OCI-M1 (cell line): ENCODE results near the gene TBC1D9.

Source experiments
- DNase-seq: peaks from one replicate; lab custom pipeline; 2025; lab: John Stamatoyannopoulos, UW

TBC1D9 gene

DNA sequence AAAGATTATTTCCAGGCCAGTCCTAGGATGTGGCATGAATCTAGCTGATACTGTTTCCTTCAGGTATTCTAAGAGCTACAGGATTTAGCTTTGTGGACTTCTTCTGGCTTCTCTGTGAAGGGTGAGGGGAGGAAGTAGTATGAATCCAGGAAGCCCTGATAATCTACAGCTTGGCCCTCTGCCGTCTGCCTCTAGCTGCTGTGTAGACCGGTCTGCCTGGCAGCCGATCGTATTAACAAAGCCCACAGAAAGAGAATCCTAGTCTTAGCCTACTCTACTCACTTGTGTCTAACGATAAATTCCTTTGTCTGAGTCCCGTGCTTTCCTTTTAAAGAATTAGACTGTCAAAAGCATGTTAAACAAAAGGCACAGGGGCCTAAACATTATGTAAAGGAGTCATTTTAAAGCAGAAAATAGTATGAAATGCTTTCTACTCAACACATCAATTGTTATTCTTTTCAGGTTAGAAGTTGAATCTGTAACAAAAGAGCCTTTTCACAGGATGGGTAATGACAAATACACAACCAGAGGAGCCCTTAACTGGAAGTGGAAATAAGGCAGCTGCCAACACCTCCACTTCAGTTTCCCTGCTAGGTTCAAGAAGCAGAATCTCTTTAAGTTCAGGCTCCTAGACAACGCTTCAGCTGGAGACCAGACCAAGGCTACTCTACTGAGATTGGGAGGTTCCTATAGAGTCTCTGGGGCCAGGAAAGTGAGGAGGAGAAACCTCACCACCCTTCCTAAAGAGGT lies 138.5 kb downstream of the TBC1D9 start:
- no peak for DNase-seq

DNA sequence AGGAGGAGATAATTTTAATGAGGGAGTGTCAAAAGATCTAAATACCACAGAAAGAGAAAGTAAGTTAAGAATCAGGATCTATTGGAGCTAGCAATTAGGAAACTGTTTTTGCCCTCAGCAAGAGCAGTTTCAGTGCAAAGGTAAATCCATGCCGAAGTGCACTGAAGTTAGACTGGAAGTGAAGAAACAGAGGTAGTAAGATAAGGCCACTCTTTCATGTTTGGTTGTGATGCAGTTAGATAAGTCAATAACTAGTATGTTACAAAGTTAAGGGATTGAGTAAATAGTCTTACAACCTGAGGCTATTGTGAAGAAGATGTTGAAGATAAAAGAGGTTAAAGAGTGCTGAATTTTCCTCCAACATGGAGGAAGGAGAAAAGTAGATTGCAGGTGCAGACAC lies 140.7 kb downstream of the TBC1D9 start:
- DNase-seq = no peak

DNA sequence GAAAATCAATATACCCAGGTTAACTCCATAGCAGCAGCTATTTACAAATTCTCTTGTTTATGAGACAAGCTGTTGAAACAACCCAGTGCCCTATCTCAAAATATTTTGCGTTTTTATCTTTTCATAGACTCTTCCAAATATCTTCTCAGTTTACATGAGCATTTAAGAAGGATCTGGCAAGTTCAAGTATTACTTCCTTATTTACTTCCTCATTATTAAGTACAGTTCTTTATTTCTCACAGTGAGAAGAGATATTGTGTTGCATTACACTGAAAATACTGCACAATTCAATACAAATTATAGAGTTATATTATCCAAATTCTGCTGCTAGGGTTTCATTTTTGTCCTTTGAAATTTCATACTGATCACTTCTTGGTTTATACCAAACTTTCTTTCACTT lies 143.8 kb downstream of the TBC1D9 start:
- DNase-seq = no peak

DNA sequence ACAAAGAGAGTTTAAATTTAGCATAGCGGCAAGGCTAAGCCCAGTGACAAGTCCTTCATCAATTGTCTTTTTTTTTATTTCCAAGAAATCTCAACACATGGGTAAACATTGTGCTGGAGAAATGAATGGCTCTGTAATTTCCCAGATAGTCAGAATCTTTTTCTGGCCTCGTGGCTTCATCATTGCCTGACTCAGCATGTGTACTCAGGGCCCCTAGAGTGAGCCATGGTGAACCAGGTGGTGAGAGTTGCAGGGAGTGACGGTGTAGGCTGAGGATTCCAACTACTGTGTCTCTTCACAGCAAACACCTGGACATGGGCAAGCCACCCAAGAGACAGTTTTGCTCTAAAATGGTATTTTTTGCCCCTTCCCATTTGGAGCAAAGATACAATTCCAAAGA lies 144.3 kb downstream of the TBC1D9 start:
- DNase-seq = no peak

GRCh38 chr4:140609548-140610425 lies 146.4 kb downstream of the TBC1D9 start:
- DNase-seq = peak; percentile 86

DNA sequence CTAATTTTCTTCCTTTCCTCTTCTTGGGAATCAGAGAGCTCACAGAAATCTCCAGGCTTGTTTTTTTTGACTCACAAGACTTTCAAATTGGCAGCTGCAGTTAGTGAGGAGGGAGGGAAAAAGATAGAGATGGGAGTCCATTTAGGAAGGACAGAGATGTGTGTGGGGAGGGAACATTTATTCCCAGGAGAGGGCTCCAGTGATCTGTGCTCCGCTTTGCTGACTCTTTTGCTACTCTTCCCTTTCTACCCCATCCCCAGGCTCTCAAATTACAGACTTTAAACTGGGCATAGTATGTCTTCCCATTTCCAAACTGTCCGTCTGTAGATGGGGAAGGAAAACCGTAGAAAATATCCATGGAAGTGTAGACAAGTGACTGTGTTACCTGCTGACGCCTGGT lies 148.3 kb downstream of the TBC1D9 start:
- DNase-seq = no peak

DNA sequence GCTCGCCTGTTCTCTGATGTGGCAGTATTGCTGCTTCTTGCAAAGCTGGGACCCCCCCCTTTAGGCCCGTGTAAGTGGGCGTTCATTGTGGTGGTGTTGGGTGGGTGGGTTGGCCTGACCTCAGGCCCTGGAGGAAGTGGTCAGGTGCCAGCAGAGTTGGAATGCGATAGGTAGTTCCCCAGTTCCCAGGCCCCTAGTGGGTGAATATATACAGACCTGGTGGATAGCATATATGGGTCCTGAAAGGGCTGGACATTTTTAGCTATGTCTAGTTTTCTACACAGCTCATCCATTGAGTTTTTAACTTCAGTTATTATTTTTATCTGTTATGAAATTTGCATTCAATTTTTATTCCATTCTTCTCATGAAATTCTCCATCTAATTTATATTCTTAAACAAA lies 151.6 kb downstream of the TBC1D9 start:
- DNase-seq = no peak

DNA sequence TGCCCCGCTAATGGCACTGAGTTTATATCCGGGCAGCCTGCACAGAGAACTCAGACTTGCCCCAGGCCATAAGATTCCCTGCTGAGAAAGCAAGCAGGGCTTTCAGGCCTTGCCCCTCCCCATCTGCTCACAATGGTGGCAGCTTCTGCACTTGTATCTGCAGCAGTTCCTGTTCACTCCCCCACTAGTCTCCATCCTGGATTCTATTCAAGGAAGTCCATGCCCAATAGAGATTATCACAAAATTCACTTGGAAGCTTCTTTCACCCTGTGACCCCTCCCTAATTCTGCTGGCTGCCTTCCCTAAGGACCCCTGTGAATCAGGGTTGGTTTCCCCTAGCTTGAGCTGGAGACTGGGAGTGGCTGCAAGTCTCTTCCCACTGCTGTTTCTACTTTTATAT lies 152.9 kb downstream of the TBC1D9 start:
- no peak for DNase-seq

DNA sequence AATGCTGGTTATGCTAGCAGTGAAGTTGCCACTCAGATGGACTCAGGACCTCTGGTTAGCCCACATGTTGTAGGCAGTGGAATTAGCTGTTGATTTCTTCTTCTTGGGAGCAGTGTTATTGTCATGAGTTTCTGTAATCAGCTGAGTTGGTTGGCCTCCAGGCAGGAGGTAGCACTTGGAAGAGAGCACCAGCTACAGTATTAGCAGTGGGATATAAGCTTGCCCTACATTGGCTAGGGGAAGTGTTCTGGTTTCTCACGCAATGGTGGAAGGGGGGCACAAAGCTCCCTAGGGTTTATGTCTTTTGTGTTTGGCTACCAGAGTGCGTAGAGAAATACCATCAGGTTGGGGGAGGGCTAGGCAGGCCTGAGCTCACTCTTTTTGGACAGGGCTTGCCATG lies 153.5 kb downstream of the TBC1D9 start:
- DNase-seq = no peak

DNA sequence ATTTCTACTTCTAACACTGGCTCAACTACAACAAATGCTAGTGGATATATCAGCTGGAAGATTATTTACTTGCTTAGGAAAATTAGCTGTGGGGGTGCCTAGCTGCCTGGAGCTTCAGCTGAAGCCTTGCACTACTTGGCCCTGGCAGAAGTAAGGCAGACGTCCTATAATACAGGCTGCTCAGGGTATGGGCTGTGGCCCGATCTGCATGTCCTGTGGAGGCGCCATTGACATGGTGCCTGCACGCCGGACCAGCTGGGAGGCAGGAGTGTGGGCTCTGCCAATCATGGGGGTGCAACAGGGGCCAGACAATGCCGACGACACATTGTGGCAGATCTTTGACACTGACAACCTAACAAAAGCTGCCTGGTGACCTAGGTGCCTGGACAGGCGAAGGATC lies 155.8 kb downstream of the TBC1D9 start:
- DNase-seq = no peak

- DNase-seq = no peak
Measured at GRCh38 chr4:140595065-140595464, 161.1 kb downstream of the TBC1D9 start.

DNA sequence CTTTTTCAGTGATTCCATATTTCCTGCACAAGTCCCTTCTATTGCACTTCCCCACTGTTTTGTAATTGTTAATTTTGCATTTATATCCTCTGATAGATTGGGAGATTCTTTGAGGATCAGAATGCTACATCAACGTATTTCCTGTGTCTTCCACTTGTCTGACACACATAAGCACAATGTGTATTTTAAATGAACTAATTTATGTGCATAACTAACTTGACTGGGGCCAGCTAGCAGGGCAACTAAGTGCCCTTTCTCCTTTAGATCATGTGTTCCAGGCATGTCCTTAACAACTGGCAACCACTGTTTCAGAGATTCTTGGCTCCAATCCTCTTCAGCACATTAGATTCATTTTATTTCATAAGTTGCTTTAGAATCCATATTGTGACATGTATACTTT lies 171.7 kb downstream of the TBC1D9 start:
- no peak for DNase-seq

DNA sequence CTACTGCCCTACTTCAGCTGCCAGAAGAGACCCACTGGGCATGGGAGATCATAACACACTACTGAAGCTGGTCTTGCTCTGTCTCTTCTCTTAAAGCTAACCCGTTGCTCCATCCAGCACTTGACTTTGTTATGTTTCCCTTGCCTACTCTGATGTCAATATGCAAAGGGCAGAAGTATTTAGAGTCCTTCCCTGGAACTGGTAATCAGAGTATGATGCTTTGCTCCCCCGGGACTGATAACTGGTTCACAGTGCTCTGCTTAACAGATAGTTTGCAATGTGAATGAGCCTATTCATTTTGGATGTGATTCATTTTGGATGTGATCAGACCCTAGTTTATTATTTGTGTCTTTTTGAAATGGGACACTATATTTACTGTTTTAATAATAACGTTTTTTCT lies 175.1 kb downstream of the TBC1D9 start:
- DNase-seq = no peak

DNA sequence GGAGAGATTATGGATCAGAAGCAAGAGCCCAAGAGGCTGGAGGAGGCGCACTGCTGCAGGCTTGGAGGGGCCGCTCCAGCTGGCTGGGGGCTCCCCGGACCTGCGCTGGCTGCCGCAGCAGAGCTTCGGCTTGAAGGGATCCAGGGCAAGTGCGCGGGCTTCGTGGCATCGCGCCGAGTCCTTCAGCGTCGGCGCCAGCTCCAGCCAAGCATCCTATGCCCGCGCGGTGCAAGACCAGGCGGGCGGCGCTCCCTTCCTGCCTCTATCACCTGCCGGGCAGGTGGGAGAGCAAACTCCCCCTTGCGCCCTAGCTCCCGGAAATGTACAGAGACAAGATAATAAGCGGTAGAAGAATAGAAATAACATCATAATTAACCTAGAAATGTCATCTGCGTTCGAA lies 176.9 kb downstream of the TBC1D9 start:
- no peak for DNase-seq

DNA sequence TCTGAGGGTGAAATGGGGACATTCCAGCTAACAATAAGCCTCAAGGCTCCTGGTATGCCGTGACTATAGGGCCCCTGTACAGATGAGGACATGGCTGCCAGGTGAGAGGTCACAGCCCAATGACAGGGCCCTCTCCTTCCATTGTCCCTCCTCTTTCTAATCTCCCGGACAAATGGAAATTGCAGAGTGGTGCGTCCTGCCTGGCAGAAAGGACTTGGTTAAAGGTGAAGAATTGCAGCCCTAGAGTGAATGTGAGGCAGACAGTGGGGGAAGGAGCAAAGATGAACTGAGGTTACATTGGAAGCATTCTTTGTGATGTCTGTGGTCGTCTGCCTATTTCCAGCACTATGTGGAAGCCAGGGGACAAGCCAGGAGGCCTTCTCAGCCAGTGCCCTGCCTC lies 180.7 kb downstream of the TBC1D9 start:
- DNase-seq = no peak

GRCh38 chr4:140571620-140572019 lies 184.6 kb downstream of the TBC1D9 start:
- no peak for DNase-seq
